HG03045 (cell line): ENCODE measurements around the gene CCER1.

Experiments used
- ATAC-seq: cut with Tn5 transposase; IDR thresholded peaks from one replicate; pipeline ENCODE4 v1.9.1; 2021; ENCODE audit warnings: mild to moderate bottlenecking, moderate library complexity; ENCODE audit not compliant: unreplicated experiment

Gene CCER1

GRCh38 chr12:90922145-90922627 is 32.8 kb downstream of the CCER1 start:
- ATAC-seq = no peak

- ATAC-seq = no peak
These were observed 33.4 kb downstream of the CCER1 start for GRCh38 chr12:90921536-90921935.

- ATAC-seq = no peak
These were observed 34.8 kb downstream of the CCER1 start for GRCh38 chr12:90920222-90920621.

- no peak for ATAC-seq
These were observed 37.5 kb downstream of the CCER1 start for GRCh38 chr12:90917431-90917830.

GRCh38 chr12:90916516-90916915 is 38.5 kb downstream of the CCER1 start:
- no peak for ATAC-seq

- no peak for ATAC-seq
These were observed 39.6 kb downstream of the CCER1 start for GRCh38 chr12:90915353-90915752.

GRCh38 chr12:90910958-90911357 is 44.0 kb downstream of the CCER1 start:
- no peak for ATAC-seq

- no peak for ATAC-seq
These were observed 45.8 kb downstream of the CCER1 start for GRCh38 chr12:90909069-90909770.

GRCh38 chr12:90908465-90908864 is 46.5 kb downstream of the CCER1 start:
- no peak for ATAC-seq

GRCh38 chr12:90905691-90906370 is 49.1 kb downstream of the CCER1 start:
- ATAC-seq = no peak

GRCh38 chr12:90902596-90902995 is 52.4 kb downstream of the CCER1 start:
- no peak for ATAC-seq
